Nucleus accumbens (tissue), 56 donors: ENCODE data around the gene PPP3CA.
A peak's percentile ranks its signal among the peaks of the same experiment; 100 is the strongest.
"Not testable (repeated sequence)": the region's sequence is repeated elsewhere in the genome, so short reads cannot be mapped to it uniquely, and the experiment has no call there.

Source experiments
- DNase-seq, 56 donors: peaks; one replicate each; lab custom pipeline; 2025; lab: John Stamatoyannopoulos, UW

The PPP3CA gene

DNA sequence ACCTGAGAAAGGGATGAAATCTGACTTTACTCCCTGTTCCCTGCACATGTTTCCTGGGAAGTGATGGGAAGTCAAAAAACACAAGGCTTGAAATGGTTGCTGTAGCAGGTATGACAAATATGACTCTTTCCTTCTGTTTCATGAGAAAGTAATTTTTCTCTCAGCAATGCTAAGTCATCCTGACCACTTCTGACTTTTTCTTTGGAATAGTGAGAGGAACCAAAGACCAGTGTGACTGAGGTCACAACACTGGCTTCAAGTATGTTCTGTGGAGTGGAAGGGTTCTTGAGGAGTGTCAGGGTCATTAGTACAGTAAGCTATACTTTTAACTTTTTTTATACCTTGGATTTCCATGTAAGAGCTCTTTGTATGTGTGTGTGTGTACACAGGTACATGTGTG, 225.3 kb downstream of the PPP3CA start:
- no peak for DNase-seq

DNA sequence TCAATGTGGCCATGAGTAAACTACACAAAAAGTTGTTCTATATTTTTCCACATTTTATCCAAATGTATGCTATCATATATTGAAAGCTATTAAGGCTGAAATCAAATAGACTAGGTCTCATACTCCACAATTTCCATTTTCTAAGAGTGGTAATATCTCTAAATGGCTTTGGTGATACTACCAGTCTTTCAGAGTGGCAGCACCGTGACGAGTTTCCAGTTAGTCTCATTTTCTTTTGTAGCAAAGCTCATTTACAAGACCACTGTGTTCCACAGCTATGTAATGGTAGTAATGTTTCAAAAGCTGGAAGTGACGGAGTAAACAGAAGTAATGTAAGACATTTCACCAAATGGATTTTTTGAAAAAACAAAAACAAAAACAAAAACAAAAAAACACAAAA, 228.2 kb downstream of the PPP3CA start:
- DNase-seq: no peak

DNA sequence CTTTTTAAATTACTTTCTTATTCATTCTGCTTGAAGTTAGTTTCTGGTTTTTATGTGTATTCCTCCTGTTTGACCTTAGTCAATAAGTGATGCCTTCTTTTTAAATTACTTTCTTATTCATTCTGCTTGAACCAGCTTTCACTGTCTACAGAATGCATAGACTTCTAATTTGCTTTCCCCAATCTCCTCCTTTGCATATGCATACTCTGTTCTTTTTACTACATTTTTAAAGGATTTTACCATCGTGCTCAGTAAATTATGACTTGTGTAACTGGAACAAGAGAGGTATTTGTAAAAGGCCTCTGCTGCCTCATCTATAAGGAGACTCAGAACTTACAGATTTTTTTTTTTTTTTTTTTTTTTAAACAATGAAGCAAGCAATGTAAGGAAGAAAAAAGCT, 228.7 kb downstream of the PPP3CA start:
- no peak for DNase-seq

GRCh38 chr4:101115887-101116286, 231.4 kb downstream of the PPP3CA start:
- DNase-seq: no peak

- peak in 21 of 56 donors; percentile 8 to 74 (median 26) for DNase-seq
These were observed 232.4 kb downstream of the PPP3CA start for GRCh38 chr4:101114936-101115372.

- DNase-seq: no peak
These were observed 242.8 kb downstream of the PPP3CA start for GRCh38 chr4:101104312-101105052.

DNA sequence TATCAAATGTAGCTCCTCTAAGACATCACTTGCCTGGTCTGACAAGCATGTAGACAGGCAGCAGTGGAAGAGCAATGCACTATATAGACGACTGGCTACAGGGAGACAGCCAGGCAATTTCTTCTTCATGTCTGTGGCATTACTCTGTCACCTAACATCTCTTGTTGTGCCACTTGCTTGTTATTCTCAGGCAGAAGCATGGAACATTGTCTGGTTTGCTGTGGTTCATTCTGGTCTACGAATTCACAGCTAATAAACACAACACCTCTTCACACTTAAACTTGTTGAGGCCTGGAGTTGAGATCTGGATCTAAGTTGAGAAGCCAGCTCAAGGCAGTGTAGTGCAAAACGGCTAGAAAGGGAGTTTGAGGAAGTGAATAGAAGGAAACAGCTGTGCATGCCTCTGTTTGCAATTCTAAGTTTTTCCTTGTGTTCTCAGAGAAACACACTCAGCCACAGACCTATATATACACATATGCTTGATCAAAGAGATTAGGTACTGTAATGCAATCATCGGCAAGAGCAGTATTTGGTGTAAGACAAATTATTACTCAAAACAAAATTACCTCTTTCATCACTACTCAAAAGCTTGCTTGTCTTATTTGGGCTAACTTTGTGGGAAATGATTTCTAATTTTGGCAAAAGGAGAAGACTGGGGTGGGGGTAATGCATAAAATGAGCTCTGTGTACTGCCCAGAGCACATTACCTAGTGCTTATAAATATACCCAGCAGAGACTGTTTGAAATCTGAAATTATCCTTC, 243.8 kb downstream of the PPP3CA start:
- DNase-seq: peak in 11 of 56 donors; percentile 10 to 49 (median 25)

DNA sequence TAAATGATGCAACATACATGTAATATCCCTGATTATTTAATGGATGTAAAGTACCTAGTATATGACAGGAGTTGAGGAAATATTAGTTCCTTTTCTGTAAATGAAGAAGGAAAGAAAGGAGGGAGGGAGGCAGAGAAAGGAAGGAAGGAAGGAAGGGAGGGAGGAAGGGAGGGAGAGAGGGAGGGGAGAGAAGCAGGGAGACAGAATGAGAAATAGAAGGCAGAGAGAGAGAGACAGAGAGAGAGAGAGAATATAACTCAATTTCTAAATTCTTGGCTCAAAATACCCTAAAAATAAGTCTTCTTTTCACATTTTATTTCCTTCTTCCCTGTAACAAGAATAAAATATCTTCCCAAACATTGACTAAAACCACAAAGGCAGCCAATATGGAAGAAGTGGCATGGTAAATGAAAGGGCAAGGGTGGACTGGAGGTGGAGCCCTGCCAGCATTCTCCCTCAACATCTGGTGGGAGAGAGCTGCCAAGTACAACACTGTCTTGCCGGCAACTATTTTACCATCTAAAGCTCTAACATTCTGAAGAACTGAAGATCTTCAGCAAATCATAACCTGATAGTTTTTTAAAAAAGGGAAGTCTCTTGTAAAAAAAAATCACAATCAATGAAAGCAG, 245.1 kb downstream of the PPP3CA start:
- DNase-seq: peak in 28 of 56 donors; percentile 1 to 67 (median 28)

DNA sequence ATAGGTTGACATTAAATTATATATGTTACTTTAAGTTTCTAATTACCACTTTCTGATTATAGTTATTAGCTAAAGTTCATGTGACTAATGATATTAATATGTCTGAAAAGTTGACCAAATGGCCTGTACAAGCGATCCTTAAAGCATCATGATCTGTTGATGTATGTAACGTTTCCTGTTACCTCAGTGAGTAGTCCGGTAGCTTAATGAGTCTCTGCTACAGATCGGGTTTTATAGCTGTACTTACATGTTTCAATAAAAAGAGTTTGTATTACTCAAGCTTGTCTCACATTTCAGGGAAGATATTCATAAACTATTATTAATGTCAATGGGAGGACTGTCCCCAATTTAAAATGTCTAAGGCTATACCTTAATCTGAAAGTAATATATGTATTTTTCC, 246.3 kb downstream of the PPP3CA start:
- DNase-seq: no peak

DNA sequence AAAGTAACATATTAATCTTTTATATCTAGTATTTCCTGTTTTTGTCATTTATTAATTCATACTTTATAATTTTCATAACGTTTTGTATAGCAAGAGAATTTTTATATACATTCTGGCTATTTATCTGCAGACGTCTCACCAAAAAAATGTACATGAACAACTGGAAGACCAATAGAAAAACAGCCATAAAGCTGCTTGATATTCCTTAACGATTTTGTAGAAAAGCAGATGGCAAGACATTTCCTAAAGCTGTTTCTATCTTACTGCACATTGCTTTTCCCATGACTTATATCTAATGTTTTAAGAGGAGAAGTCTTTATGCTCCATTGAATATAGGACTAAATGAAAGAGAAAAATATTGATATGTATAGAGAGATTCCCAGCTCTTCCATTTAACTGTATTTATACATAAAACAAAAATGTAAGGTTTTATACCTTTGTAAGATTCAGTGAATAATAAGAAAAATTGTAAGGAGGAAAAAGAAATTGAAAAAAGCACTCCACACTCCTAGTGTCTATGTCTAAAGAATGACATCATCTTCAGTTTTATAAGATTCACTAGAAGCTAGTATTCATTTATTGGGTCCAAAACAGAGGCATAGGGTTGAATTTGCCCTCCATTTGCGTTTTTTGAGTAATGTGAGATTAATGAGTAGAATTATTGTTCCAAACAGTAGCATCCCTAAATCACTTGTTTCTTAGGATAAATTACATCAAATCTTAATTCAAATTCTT, 248.5 kb downstream of the PPP3CA start:
- DNase-seq: no peak

- DNase-seq: not testable (repeated sequence)
These were observed 254.7 kb downstream of the PPP3CA start for GRCh38 chr4:101092609-101093008.

GRCh38 chr4:101089168-101089567, 258.2 kb downstream of the PPP3CA start:
- no peak for DNase-seq

- DNase-seq: no peak
These were observed 260.3 kb downstream of the PPP3CA start for GRCh38 chr4:101086801-101087586.

- DNase-seq: no peak
These were observed 264.2 kb downstream of the PPP3CA start for GRCh38 chr4:101083131-101083530.

DNA sequence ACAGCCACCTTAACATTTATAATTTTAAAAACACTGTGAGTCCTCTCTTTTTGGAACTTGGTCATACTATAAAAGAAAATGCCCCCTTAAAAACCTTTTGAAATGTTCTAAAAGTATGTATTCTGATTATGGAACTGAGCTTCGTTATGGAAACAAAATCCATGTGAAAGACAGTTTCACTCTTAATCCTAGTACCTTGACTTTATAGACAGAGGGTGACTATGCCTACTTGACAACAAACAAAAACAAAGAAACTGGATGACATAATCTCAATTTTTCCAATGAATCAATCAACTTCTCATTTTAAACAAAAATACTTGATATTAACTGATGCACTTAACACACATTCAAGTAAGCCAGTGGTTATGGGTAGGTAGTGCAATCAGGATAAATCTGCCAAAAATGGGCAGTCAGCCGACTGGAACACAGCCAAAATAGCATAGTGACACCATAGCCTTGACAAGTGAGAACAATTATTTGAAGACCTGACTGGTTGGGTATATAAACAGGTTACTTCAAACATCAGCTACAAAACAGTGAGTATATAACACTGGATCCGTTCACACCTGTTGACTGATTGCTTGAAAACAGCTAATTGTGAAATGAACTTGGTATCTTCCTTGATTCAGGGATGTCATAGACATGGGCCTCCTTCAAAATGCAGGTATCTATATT, 265.5 kb downstream of the PPP3CA start:
- no peak for DNase-seq

GRCh38 chr4:101081166-101081565, 266.2 kb downstream of the PPP3CA start:
- no peak for DNase-seq

- DNase-seq: no peak
These were observed 268.4 kb downstream of the PPP3CA start for GRCh38 chr4:101078950-101079349.

GRCh38 chr4:101076032-101076431, 271.3 kb downstream of the PPP3CA start:
- DNase-seq: no peak

GRCh38 chr4:101075536-101075935, 271.8 kb downstream of the PPP3CA start:
- DNase-seq: no peak
